Measurements from ENCODE around the gene CKS2.
A peak's percentile ranks its signal among the peaks of the same experiment; 100 is the strongest.

DNA sequence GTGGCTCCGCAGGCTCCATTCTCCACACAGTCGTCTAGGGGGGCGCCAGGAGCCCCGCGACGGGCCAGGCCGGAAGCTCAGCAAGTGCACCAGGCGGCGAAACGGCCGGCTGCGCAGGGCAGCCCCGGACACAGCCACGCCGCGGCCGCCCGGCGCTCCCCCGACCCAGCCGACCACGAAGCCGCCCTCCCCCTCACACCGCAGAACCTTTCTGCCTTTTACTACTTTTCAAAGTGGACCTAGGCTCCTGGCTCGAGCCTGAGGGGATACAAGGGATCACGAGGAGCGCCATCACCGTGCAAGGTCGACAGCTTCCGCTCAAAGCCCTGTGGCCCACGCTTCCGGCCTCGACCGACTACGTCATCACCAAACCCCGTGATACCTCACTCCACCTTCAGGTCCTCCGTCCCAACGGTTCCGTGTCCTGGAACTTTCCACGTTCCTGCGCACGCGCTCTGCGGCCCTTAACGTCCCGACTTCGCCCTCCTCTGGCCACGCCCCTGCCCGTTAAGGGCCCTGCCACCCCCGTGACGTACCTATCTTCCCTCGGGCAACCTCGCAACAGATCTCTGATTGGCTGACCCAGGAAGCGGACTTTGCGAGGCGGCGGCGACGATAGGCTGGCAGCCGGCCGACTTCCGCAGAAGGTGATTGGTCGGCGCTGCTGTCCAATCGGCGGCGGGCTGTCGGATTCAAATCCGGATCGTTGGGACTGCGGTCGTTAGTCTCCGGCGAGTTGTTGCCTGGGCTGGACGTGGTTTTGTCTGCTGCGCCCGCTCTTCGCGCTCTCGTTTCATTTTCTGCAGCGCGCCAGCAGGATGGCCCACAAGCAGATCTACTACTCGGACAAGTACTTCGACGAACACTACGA lies at the start of gene CKS2:
- TF ChIP-seq, protein P1, sequence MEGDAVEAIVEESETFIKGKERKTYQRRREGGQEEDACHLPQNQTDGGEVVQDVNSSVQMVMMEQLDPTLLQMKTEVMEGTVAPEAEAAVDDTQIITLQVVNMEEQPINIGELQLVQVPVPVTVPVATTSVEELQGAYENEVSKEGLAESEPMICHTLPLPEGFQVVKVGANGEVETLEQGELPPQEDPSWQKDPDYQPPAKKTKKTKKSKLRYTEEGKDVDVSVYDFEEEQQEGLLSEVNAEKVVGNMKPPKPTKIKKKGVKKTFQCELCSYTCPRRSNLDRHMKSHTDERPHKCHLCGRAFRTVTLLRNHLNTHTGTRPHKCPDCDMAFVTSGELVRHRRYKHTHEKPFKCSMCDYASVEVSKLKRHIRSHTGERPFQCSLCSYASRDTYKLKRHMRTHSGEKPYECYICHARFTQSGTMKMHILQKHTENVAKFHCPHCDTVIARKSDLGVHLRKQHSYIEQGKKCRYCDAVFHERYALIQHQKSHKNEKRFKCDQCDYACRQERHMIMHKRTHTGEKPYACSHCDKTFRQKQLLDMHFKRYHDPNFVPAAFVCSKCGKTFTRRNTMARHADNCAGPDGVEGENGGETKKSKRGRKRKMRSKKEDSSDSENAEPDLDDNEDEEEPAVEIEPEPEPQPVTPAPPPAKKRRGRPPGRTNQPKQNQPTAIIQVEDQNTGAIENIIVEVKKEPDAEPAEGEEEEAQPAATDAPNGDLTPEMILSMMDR (IDR thresholded peaks at IDR 0.05 in 8 of 11, conservative IDR thresholded peaks at IDR 0.05 in 3 of 11), result peak in 4 of 11 experiments; percentile 4 to 34 (median 24)
- TF ChIP-seq POLR2A (IDR thresholded peaks at IDR 0.05), result peak; percentile 71 to 98 (median 92)

All from spleen (tissue), 7 donors.